K562 (cell line): ENCODE measurements around the gene UAP1. TPM values are rescaled to one million over a fixed set of nuclear protein-coding genes. Genes with fewer than 3 reads are reported as not detected.

Source experiments
- AFF1 ChIP-seq, 2 experiments: fragments of 450-650 bp; IDR thresholded peaks; 2 replicates each; pipeline ENCODE4 v1.6.1; 2018; ENCODE audit warnings: mild to moderate bottlenecking in 2 of 2, low read depth in 1 of 2; ENCODE audit not compliant: partially characterized antibody in 2 of 2
- CREB5 ChIP-seq: fragments of 250-450 bp; sonication (Bioruptor Pico); IDR thresholded peaks from 2 replicates; pipeline ENCODE4 v1.5.0; 2020; ENCODE audit warnings: mild to moderate bottlenecking
- MCM5 ChIP-seq: fragments of 450-650 bp; IDR thresholded peaks from 2 replicates; pipeline ENCODE4 v1.6.1; 2016; ENCODE audit warnings: low read depth
- MTF1 ChIP-seq: fragments of 250-450 bp; sonication (Bioruptor Pico); IDR thresholded peaks from 2 replicates; pipeline ENCODE4 v1.9.0; 2021; ENCODE audit warnings: moderate library complexity, mild to moderate bottlenecking, inconsistent platforms, borderline replicate concordance
- MXI1 ChIP-seq: IDR thresholded peaks from 2 replicates; pipeline ENCODE4 v1.6.1; 2011; ENCODE audit warnings: low read depth, mild to moderate bottlenecking, improper control_type of control experiment, low read length
- NFIC ChIP-seq: fragments of 450-650 bp; IDR thresholded peaks from 2 replicates; pipeline ENCODE4 v1.6.1; 2017; ENCODE audit warnings: mild to moderate bottlenecking, inconsistent platforms
- NKRF ChIP-seq: fragments of 450-650 bp; IDR thresholded peaks from 2 replicates; pipeline ENCODE4 v1.6.1; 2016; ENCODE audit warnings: borderline replicate concordance
- PCBP2 ChIP-seq: fragments of 200-400 bp; formaldehyde crosslinking; IDR thresholded peaks from 2 replicates; pipeline ENCODE4 v1.6.1; 2018; ENCODE audit warnings: low read length, low read depth, mild to moderate bottlenecking, moderate library complexity; ENCODE audit not compliant: poor library complexity, severe bottlenecking
- PHB ChIP-seq: fragments of 250-450 bp; sonication (Bioruptor Pico); IDR thresholded peaks from 2 replicates; pipeline ENCODE4 v1.5.0; 2021
- PML ChIP-seq: IDR thresholded peaks from 2 replicates; pipeline ENCODE4 v1.6.1; 2012; ENCODE audit warnings: low read length, inconsistent platforms
- POLR2AphosphoS2 ChIP-seq: IDR thresholded peaks from 2 replicates; pipeline ENCODE4 v1.6.1; 2012; ENCODE audit warnings: low read length, improper control_type of control experiment
- POLR3A ChIP-seq: IDR thresholded peaks from 2 replicates; pipeline ENCODE4 v1.6.1; 2011; ENCODE audit warnings: borderline replicate concordance, mild to moderate bottlenecking, moderate library complexity; ENCODE audit not compliant: insufficient read length, insufficient read depth; ENCODE audit errors: extremely low read depth
- PRPF4 ChIP-seq: fragments of 200-400 bp; formaldehyde crosslinking; IDR thresholded peaks from one replicate; pipeline ENCODE4 v1.6.1; 2017; ENCODE audit warnings: low read length, low read depth, mild to moderate bottlenecking; ENCODE audit not compliant: insufficient read depth, poor library complexity, severe bottlenecking
- RFX1 ChIP-seq: fragments of 450-650 bp; IDR thresholded peaks from 2 replicates; pipeline ENCODE4 v1.6.1; 2016; ENCODE audit warnings: mild to moderate bottlenecking, moderate library complexity
- SIRT6 ChIP-seq: IDR thresholded peaks from one replicate; pipeline ENCODE4 v1.6.1; 2012; ENCODE audit warnings: low read depth, mild to moderate bottlenecking, control low read depth, inconsistent platforms, low read length, moderate library complexity
- YY1 ChIP-seq, 3 experiments: IDR thresholded peaks; 2 replicates each; pipeline ENCODE4 v1.6.1; 2011; ENCODE audit warnings: low read length in 2 of 3, mild to moderate bottlenecking in 2 of 3, moderate library complexity in 2 of 3, borderline replicate concordance in 1 of 3, control low read depth in 1 of 3, low read depth in 1 of 3; ENCODE audit not compliant: insufficient read depth in 3 of 3, insufficient replicate concordance in 2 of 3, control insufficient read depth in 1 of 3, insufficient read length in 1 of 3; ENCODE audit errors: extremely low read depth in 1 of 3
- ZNF224 ChIP-seq: sonication (generic); formaldehyde crosslinking; IDR thresholded peaks from 2 replicates; pipeline ENCODE4 v1.8.0; 2022; ENCODE audit warnings: mild to moderate bottlenecking, missing genetic modification reagents
- ZNF589 ChIP-seq: fragments of 200-800 bp; sonication (Bioruptor generic); IDR thresholded peaks from 2 replicates; pipeline ENCODE4 v1.6.1; 2016; ENCODE audit warnings: low read depth, missing genetic modification characterization, missing compliant biosample characterization
- ZSCAN29 ChIP-seq: fragments of 450-650 bp; IDR thresholded peaks from 2 replicates; pipeline ENCODE4 v1.6.1; 2017
- polyA plus RNA-seq, 8 experiments: library from polyadenylated mRNA; depleted of rRNA in 4 of 8; stranded (reverse) in 5 of 8; unstranded in 3 of 8; fragments of >200 nt; fragmentation: Nextera tagmentation in 2 of 8; fragmentation: Illumina TruSeq in 1 of 8; extraction: Ambion mirVana in 2 of 8; extraction: Trizol in 1 of 8; gene quantifications; 2 replicates each; pipeline versions ENCODE4 v1.2.1 to v1.2.3, GENCODE V29; 2011 to 2014; ENCODE audit warnings: inconsistent platforms in 1 of 8, missing spikeins in 1 of 8
- total RNA-seq, 7 experiments: library from RNA; depleted of rRNA in 6 of 7; stranded (reverse); fragments of >200 nt in 6 of 7; fragmentation: Illumina TruSeq in 2 of 7; extraction: Trizol in 2 of 7; gene quantifications; 2 replicates each; pipeline versions ENCODE4 v1.2.1 to v1.2.3, GENCODE V29; 2011 to 2021; ENCODE audit warnings: low replicate concordance in 1 of 7

Gene UAP1
- total and polyA plus RNA-seq, 9 of the 15 experiments (the other 6 are each of a cell fraction or from before 2014, with no cell fraction given): 182 to 317 (median 213) TPM

- no peak for TF ChIP-seq POLR3A
- peak; percentile 89 for TF ChIP-seq NKRF
- TF ChIP-seq MTF1: no peak
- no peak for TF ChIP-seq ZNF224 (CRISPR knock-in tag)
- peak; percentile 13 for TF ChIP-seq PCBP2
- peak in 2 of 3 experiments; percentile 23 to 73 for TF ChIP-seq YY1 (IDR thresholded peaks at IDR 0.05; ENCODE audit: borderline replicate concordance in 1 of 3, control insufficient read depth in 1 of 3, extremely low read depth in 1 of 3, insufficient read depth in 3 of 3, insufficient read length in 1 of 3, insufficient replicate concordance in 2 of 3, low read depth in 1 of 3, low read length in 2 of 3)
- 0 out of 2 replicates have a peak, but pooled peaks have one; percentile 71 for TF ChIP-seq PHB
- 0 out of 2 replicates have a peak, but pooled peaks have one; percentile 66 for TF ChIP-seq ZSCAN29
- peak; percentile 15; the same call in 1 of the 2 replicates for TF ChIP-seq MXI1
- no peak; the same call in 1 of the 2 replicates for TF ChIP-seq PML
- no peak for TF ChIP-seq MCM5
- TF ChIP-seq ZNF589 (CRISPR knock-in tag): 0 out of 2 replicates have a peak, but pooled peaks have one; percentile 49
- no peak for TF ChIP-seq RFX1
- TF ChIP-seq NFIC: peak; percentile 59
- TF ChIP-seq PRPF4: peak; percentile 83
- peak; percentile 47; the same call in 1 of the 2 replicates for TF ChIP-seq POLR2AphosphoS2
- no peak for TF ChIP-seq SIRT6
- TF ChIP-seq AFF1 (IDR thresholded peaks at IDR 0.05; ENCODE audit: low read depth in 1 of 2, partially characterized antibody in 2 of 2): no peak
- TF ChIP-seq CREB5 (CRISPR knock-in tag): no peak
Observed at GRCh38 chr1:162561616-162562469, at the start of gene UAP1 (continued).
